ENCODE measurements around the gene PLD4.

The PLD4 gene

DNA sequence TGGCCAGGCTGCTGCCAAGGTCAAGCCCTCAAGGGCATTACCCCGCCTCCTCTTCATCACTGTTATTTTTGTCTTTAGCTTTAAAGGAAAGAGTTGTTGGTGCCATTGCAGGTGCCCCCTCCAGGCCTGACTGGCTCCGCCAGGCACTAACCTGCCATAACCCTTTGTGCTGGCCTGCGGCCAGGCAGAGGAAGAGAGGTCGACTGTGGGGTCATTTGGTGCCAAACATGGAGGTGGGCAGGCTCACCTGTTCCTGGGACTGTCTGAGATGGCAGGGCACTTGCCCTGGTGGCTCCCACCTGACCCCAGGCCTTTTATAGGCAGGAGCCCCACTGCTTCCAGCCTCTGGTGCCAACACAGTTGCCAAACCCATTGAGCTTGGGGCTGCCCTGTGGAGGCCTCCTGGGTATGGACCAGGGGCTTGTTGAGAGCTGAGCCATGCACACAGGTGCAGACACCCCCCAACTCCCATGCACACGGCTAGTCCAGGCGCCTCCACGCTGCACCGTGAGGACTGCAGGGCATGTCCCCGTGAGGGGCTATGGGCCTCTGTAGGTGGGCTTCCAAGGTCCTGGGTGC lies 29.4 kb upstream of the PLD4 start:
- Histone ChIP-seq H3K4me3 (replicated peaks; ENCODE audit: insufficient read depth, low read length) (no peak overlapping the region), H3K27ac (replicated peaks) (no peak overlapping the region), H3K27me3 (ENCODE audit: insufficient read depth, poor library complexity, severe bottlenecking) (no peaks in the 10 kb centered on the region)
- DNase-seq (ENCODE audit: low read depth in 1 of 2, low spot score in 1 of 2) = no peak
- no peak for TF ChIP-seq POLR2AphosphoS5 (IDR thresholded peaks at IDR 0.05; ENCODE audit: low read depth)
- TF ChIP-seq, protein P1, sequence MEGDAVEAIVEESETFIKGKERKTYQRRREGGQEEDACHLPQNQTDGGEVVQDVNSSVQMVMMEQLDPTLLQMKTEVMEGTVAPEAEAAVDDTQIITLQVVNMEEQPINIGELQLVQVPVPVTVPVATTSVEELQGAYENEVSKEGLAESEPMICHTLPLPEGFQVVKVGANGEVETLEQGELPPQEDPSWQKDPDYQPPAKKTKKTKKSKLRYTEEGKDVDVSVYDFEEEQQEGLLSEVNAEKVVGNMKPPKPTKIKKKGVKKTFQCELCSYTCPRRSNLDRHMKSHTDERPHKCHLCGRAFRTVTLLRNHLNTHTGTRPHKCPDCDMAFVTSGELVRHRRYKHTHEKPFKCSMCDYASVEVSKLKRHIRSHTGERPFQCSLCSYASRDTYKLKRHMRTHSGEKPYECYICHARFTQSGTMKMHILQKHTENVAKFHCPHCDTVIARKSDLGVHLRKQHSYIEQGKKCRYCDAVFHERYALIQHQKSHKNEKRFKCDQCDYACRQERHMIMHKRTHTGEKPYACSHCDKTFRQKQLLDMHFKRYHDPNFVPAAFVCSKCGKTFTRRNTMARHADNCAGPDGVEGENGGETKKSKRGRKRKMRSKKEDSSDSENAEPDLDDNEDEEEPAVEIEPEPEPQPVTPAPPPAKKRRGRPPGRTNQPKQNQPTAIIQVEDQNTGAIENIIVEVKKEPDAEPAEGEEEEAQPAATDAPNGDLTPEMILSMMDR (IDR thresholded peaks at IDR 0.05; ENCODE audit: insufficient read depth, low read length) = no peak
- no peak for TF ChIP-seq SPI1 (IDR thresholded peaks at IDR 0.05; ENCODE audit: borderline replicate concordance, low read depth)
- TF ChIP-seq GABPA (IDR thresholded peaks at IDR 0.05; ENCODE audit: low read depth) = no peak
- TF ChIP-seq, protein P2, sequence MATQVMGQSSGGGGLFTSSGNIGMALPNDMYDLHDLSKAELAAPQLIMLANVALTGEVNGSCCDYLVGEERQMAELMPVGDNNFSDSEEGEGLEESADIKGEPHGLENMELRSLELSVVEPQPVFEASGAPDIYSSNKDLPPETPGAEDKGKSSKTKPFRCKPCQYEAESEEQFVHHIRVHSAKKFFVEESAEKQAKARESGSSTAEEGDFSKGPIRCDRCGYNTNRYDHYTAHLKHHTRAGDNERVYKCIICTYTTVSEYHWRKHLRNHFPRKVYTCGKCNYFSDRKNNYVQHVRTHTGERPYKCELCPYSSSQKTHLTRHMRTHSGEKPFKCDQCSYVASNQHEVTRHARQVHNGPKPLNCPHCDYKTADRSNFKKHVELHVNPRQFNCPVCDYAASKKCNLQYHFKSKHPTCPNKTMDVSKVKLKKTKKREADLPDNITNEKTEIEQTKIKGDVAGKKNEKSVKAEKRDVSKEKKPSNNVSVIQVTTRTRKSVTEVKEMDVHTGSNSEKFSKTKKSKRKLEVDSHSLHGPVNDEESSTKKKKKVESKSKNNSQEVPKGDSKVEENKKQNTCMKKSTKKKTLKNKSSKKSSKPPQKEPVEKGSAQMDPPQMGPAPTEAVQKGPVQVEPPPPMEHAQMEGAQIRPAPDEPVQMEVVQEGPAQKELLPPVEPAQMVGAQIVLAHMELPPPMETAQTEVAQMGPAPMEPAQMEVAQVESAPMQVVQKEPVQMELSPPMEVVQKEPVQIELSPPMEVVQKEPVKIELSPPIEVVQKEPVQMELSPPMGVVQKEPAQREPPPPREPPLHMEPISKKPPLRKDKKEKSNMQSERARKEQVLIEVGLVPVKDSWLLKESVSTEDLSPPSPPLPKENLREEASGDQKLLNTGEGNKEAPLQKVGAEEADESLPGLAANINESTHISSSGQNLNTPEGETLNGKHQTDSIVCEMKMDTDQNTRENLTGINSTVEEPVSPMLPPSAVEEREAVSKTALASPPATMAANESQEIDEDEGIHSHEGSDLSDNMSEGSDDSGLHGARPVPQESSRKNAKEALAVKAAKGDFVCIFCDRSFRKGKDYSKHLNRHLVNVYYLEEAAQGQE (IDR thresholded peaks at IDR 0.05; ENCODE audit: insufficient replicate concordance, low read depth) = no peak

DNA sequence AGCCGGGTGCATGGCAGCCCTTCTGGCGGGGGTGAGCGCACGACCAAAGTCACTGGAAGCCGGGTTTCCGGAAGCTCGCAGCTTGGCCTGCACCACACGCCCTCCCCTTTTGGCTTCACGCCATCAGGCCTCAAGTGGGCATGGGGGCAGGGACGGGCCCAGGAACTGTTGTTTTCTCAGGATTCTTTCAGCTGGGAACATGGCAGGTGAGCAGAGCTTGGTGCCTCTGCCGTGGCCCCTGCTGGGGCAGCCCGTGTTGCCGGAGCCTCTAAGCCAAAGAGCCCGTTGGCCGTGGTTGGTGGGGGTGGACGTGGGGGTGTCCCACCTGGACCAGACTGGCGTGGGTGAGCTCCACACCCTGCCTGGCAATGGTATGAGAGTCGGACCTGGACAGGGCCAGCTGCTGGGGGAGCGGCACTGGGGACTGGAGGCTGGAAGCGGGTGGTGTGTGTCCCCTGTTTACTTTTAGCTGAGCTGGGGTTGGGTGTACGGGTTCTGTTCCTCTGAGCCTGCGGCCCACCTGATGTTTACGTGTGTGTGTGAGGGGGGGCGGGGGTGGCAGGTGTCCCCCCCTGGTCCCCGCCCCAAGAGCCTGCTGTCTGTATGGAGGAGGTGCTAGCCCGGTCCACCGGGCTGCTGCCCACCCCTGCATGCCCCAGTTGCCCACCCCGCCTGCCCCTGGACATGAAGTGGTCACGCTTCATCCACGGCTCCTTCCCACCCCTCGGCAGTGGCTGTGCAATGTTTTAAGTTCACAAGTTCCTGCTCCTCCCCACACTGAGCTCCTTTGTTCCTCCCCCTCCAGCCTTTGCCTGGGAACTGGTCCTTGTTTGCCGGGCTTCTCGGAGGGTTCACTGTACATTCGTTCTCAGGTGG lies 28.7 kb upstream of the PLD4 start:
- peak; percentile 43 to 49 for DNase-seq (ENCODE audit: low read depth in 1 of 2, low spot score in 1 of 2)
- TF ChIP-seq GABPA (IDR thresholded peaks at IDR 0.05; ENCODE audit: low read depth) (no peak), POLR2AphosphoS5 (IDR thresholded peaks at IDR 0.05; ENCODE audit: low read depth) (no peak), SPI1 (IDR thresholded peaks at IDR 0.05; ENCODE audit: borderline replicate concordance, low read depth) (no peak)
- TF ChIP-seq, protein P2 (IDR thresholded peaks at IDR 0.05; ENCODE audit: insufficient replicate concordance, low read depth) = no peak
- TF ChIP-seq, protein P1 (IDR thresholded peaks at IDR 0.05; ENCODE audit: insufficient read depth, low read length) = no peak
- H3K4me3 ChIP-seq (replicated peaks; ENCODE audit: insufficient read depth, low read length) = no peak overlapping the region
- H3K27ac ChIP-seq (replicated peaks) = no peak overlapping the region
- H3K27me3 ChIP-seq (ENCODE audit: insufficient read depth, poor library complexity, severe bottlenecking) = peaks cover under 1% of the 10 kb centered on the region

DNA sequence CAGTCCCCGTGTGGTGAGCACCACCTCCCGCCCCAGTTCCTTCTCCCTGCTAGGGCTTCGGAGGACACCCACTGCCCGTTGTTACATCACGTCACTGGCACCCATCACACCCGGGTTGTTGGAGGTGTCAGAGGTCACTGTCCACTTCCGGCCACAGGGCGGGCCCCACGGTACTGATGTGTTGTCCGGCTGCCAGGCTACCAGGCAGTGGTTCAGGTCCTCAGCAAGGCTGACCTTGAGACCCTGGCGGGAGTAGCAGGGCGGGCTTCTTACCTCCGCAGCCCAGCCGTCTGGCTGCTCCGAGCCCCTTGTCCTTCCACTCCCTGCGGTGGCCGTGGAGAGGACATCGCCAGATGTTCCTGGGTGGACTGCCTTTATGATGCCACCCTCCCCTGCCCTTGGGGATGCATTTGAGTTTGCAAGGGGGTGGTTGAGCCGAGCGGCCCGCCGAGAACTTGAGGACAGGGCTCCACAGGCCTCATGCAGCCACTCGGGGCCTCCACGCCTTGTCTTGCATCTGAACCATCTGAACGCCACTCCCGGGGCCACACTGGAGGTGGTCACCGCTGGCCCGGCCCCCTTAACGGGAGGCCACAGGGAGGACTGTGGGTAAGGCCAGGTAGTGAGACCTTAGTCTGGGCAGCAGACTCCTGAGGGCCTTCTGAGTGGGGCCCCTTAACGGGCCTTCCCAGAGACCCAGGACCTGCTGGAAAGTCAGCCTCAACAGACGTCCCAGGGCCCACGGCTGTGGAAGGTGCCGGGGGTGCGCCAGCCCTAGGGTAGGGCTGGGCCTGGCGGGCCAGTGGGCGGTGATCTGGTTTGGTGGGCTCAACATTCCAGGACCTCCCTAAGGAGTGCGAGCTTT lies 27.1 kb upstream of the PLD4 start:
- Histone ChIP-seq H3K27ac (replicated peaks) (no peak overlapping the region), H3K27me3 (ENCODE audit: insufficient read depth, poor library complexity, severe bottlenecking) (peaks cover 2% of the 10 kb centered on the region), H3K4me3 (replicated peaks; ENCODE audit: insufficient read depth, low read length) (no peak overlapping the region)
- DNase-seq (ENCODE audit: low read depth in 1 of 2, low spot score in 1 of 2) = no peak
- no peak for TF ChIP-seq GABPA (IDR thresholded peaks at IDR 0.05; ENCODE audit: low read depth)
- TF ChIP-seq, protein P1 (IDR thresholded peaks at IDR 0.05; ENCODE audit: insufficient read depth, low read length) = no peak
- no peak for TF ChIP-seq SPI1 (IDR thresholded peaks at IDR 0.05; ENCODE audit: borderline replicate concordance, low read depth)
- no peak for TF ChIP-seq POLR2AphosphoS5 (IDR thresholded peaks at IDR 0.05; ENCODE audit: low read depth)
- TF ChIP-seq, protein P2 (IDR thresholded peaks at IDR 0.05; ENCODE audit: insufficient replicate concordance, low read depth) = no peak
